ENCODE measurements around the gene MICU1. TPM values are rescaled to one million over a fixed set of nuclear protein-coding genes. Genes with fewer than 3 reads are reported as not detected.

Gene MICU1
- total and polyA plus RNA-seq, 2 of the 13 experiments (the other 11 are each of a cell fraction or from before 2014, with no cell fraction given), result 32.5 to 56.1 TPM

GRCh38 chr10:72523932-72524396 lies 101.9 kb downstream of the MICU1 start (continued):
- TF ChIP-seq, protein P1, sequence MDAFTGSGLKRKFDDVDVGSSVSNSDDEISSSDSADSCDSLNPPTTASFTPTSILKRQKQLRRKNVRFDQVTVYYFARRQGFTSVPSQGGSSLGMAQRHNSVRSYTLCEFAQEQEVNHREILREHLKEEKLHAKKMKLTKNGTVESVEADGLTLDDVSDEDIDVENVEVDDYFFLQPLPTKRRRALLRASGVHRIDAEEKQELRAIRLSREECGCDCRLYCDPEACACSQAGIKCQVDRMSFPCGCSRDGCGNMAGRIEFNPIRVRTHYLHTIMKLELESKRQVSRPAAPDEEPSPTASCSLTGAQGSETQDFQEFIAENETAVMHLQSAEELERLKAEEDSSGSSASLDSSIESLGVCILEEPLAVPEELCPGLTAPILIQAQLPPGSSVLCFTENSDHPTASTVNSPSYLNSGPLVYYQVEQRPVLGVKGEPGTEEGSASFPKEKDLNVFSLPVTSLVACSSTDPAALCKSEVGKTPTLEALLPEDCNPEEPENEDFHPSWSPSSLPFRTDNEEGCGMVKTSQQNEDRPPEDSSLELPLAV (CRISPR knock-in tag; conservative IDR thresholded peaks at IDR 0.05; ENCODE audit: low read depth), result no peak
- TF ChIP-seq, protein P2, sequence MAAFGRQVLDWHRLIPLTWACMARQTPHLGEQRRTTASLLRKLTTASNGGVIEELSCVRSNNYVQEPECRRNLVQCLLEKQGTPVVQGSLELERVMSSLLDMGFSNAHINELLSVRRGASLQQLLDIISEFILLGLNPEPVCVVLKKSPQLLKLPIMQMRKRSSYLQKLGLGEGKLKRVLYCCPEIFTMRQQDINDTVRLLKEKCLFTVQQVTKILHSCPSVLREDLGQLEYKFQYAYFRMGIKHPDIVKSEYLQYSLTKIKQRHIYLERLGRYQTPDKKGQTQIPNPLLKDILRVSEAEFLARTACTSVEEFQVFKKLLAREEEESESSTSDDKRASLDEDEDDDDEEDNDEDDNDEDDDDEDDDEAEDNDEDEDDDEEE (CRISPR knock-in tag; IDR thresholded peaks at IDR 0.05), result no peak
- TF ChIP-seq ZNF264 (CRISPR knock-in tag; IDR thresholded peaks at IDR 0.05) (0 out of 2 replicates have a peak, but pooled peaks have one; percentile 31), ZFP36L2 (CRISPR knock-in tag; IDR thresholded peaks at IDR 0.05) (no peak), ZNF558 (CRISPR knock-in tag; IDR thresholded peaks at IDR 0.05; ENCODE audit: borderline replicate concordance) (no peak), ZNF510 (CRISPR knock-in tag; IDR thresholded peaks at IDR 0.05; ENCODE audit: low read depth) (no peak), SOX13 (IDR thresholded peaks at IDR 0.05) (no peak), SOX13 (CRISPR knock-in tag; conservative IDR thresholded peaks at IDR 0.05 in 1 of 2, IDR thresholded peaks at IDR 0.05 in 1 of 2) (0 out of 4 replicates have a peak, but pooled peaks of 1 of the 2 experiments have one; percentile 35), TCF7 (IDR thresholded peaks at IDR 0.05; ENCODE audit: low read depth) (peak; percentile 38; the same call in 1 of the 2 replicates), ZNF713 (CRISPR knock-in tag; IDR thresholded peaks at IDR 0.05) (no peak), RARG (CRISPR knock-in tag; IDR thresholded peaks at IDR 0.05; ENCODE audit: low read depth) (no peak), ZFP41 (CRISPR knock-in tag; IDR thresholded peaks at IDR 0.05; ENCODE audit: borderline replicate concordance) (no peak), ZNF274 (CRISPR knock-in tag; IDR thresholded peaks at IDR 0.05) (no peak), ZNF460 (CRISPR knock-in tag; IDR thresholded peaks at IDR 0.05; ENCODE audit: borderline replicate concordance) (no peak), HES4 (CRISPR knock-in tag; IDR thresholded peaks at IDR 0.05; ENCODE audit: borderline replicate concordance) (no peak), NCOA2 (CRISPR knock-in tag; IDR thresholded peaks at IDR 0.05) (peak; percentile 41; the same call in 1 of the 2 replicates), HBP1 (CRISPR knock-in tag; IDR thresholded peaks at IDR 0.05; ENCODE audit: low read depth) (no peak), ERF (CRISPR knock-in tag; IDR thresholded peaks at IDR 0.05) (no peak), DMAP1 (CRISPR knock-in tag; IDR thresholded peaks at IDR 0.05) (no peak), SMARCE1 (IDR thresholded peaks at IDR 0.05; ENCODE audit: borderline replicate concordance) (no peak), MAFF (IDR thresholded peaks at IDR 0.05; ENCODE audit: low read depth, low read length) (no peak), ZNF451 (CRISPR knock-in tag; IDR thresholded peaks at IDR 0.05) (no peak), ASH2L (IDR thresholded peaks at IDR 0.05; ENCODE audit: insufficient read length, low read depth, low read length) (peak; percentile 49), ZSCAN25 (CRISPR knock-in tag; IDR thresholded peaks at IDR 0.05) (no peak), BRCA1 (CRISPR knock-in tag; IDR thresholded peaks at IDR 0.05) (no peak), STAT5B (CRISPR knock-in tag; IDR thresholded peaks at IDR 0.05) (no peak), CBX5 (CRISPR knock-in tag; IDR thresholded peaks at IDR 0.05; ENCODE audit: borderline replicate concordance) (no peak), GFI1 (CRISPR knock-in tag; IDR thresholded peaks at IDR 0.05; ENCODE audit: borderline replicate concordance) (no peak)
- TF ChIP-seq, protein P3, sequence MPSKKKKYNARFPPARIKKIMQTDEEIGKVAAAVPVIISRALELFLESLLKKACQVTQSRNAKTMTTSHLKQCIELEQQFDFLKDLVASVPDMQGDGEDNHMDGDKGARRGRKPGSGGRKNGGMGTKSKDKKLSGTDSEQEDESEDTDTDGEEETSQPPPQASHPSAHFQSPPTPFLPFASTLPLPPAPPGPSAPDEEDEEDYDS (CRISPR knock-in tag; IDR thresholded peaks at IDR 0.05), result peak; percentile 49; the same call in 1 of the 2 replicates

All from HepG2 (cell line).